22Rv1 (cell line): ENCODE measurements around the gene IRF1.

Source experiments
- CTCF ChIP-seq: fragments of 450-650 bp; IDR thresholded peaks from 2 replicates; pipeline ENCODE4 v1.5.1; 2017; ENCODE audit warnings: mild to moderate bottlenecking
- ZFX ChIP-seq: fragments of 450-650 bp; IDR thresholded peaks from 2 replicates; pipeline ENCODE4 v1.6.1; 2017; ENCODE audit warnings: antibody characterized with exemption, borderline replicate concordance

GRCh38 chr5:132505641-132506040 lies 15.1 kb upstream of the IRF1 start:
- TF ChIP-seq CTCF (no peak), ZFX (no peak)
